ENCODE results near the gene PLXNA2.
A peak's percentile ranks its signal among the peaks of the same experiment; 100 is the strongest.

Gene PLXNA2

DNA sequence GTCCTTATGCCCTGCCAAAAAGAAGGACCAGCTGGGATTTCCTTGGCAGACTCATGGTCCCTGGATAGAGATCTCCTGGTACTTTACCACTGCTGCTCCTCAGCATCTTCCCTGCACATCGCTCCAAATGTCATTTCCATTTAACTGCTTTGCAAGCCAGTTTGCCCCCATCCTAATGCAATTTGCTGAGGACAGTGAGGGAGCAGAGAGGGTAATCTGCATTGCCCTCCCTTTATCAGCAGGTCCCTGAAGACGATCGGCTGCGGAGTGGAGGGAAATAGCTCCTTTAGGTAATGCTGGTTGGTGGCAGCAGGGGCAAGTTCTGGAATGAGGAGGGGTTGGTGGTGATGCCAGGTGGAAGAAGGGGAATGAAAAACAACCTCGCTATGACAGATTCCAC lies 2.7 kb downstream of the PLXNA2 start:
- no peak overlapping the region for H2AK5ac ChIP-seq (ENCODE audit: low read depth, low read length)
- H2BK15ac ChIP-seq (ENCODE audit: low read length) = no peak overlapping the region
- H3K4me3 ChIP-seq (ENCODE audit: low read length in 2 of 2) = no peak overlapping the region

DNA sequence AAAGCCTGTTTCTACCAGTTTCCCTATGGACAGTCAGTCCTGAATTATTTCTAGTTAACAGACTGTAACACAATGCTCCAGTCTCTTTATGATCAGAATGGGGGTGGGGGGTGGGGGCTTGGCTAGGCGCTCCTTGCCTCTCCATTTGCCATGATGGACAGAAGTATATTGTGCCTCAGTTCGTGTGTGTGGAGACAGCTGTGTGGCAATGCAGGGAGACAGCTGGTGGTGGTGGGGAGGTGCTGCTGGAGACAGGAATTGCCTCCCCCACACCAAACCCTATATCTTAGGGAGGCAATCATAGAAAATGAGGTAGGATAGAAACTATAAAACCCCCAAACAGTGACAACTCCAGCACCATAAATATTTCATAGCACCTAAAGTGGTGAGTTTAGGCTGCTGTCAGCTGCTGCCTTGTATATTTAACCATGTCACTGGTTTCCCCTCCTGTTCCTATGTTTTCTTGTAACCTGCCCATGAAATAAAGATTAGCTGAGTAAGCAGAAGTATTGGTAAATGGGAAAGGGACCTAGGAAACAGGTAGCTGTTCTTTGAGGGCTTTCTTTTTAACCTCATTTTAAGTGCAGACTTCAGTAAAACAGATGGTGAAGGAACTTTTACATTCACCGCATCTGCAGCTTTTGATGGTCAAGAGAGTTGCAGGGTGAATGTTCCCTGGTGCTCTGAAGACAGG lies 3.4 kb downstream of the PLXNA2 start:
- Histone ChIP-seq H3K14ac (ENCODE audit: low read length) (no peak overlapping the region), H3K36me3 (replicated peaks in 1 of 2; ENCODE audit: control insufficient read depth in 2 of 2, insufficient read depth in 2 of 2, low read length in 2 of 2) (no peaks in the 10 kb centered on the region), H2BK12ac (ENCODE audit: low read length) (no peak overlapping the region), H3K18ac (ENCODE audit: low read length) (no peak overlapping the region), H3K79me1 (ENCODE audit: low read depth, low read length) (no peaks in the 10 kb centered on the region), H2BK15ac (ENCODE audit: low read length) (no peak overlapping the region), H3K4me3 (ENCODE audit: low read length in 2 of 2) (no peak overlapping the region), H2BK120ac (ENCODE audit: low read depth, low read length) (no peak overlapping the region), H3K9ac (ENCODE audit: low read depth, low read length, poor library complexity) (no peak overlapping the region), H2AFZ (ENCODE audit: low read length) (no peak overlapping the region), H2AK5ac (ENCODE audit: low read depth, low read length) (no peak overlapping the region), H4K91ac (ENCODE audit: low read depth, low read length, poor library complexity) (no peak overlapping the region), H3K9me3 (replicated peaks in 1 of 2; ENCODE audit: control insufficient read depth in 2 of 2, insufficient read depth in 1 of 2, low read depth in 1 of 2, low read length in 2 of 2) (no peaks in the 10 kb centered on the region), H3K27ac (replicated peaks; ENCODE audit: low read length) (no peak overlapping the region), H4K8ac (ENCODE audit: low read depth, low read length) (no peak overlapping the region), H3K4me1 (ENCODE audit: control insufficient read depth in 2 of 2, insufficient read depth in 1 of 2, low read depth in 1 of 2, low read length in 2 of 2) (peaks cover 23 to 24% of the 10 kb centered on the region in 2 donors), H3K23ac (ENCODE audit: low read depth, low read length, poor library complexity) (no peak overlapping the region), H3K4ac (ENCODE audit: low read length) (no peak overlapping the region), H3K4me2 (ENCODE audit: insufficient read depth, low read length, poor library complexity, severe bottlenecking) (no peak overlapping the region), H2BK5ac (ENCODE audit: low read length) (no peak overlapping the region), H3K27me3 (ENCODE audit: control insufficient read depth in 3 of 3, insufficient read depth in 3 of 3, low read depth in 1 of 3, low read length in 3 of 3) (peaks cover 0 to 3% (median 0%) of the 10 kb centered on the region in 3 experiments)
- WGBS, 2 donors (ENCODE audit: extremely low coverage in 2 of 2, insufficient read length in 2 of 2, insufficient replicate concordance in 1 of 2) = no CpG with 5 or more reads among the region's 3 CpGs
- DNase-seq (ENCODE audit: low spot score) = no peak

More for the DNA sequence above, 2.7 kb downstream of the PLXNA2 start:
- Histone ChIP-seq H4K91ac (ENCODE audit: low read depth, low read length, poor library complexity) (no peak overlapping the region), H3K4me1 (ENCODE audit: control insufficient read depth in 2 of 2, insufficient read depth in 1 of 2, low read depth in 1 of 2, low read length in 2 of 2) (peaks cover 18 to 23% of the 10 kb centered on the region in 2 donors), H2AFZ (ENCODE audit: low read length) (no peak overlapping the region), H3K27me3 (ENCODE audit: control insufficient read depth in 3 of 3, insufficient read depth in 3 of 3, low read depth in 1 of 3, low read length in 3 of 3) (peaks cover 0 to 3% (median 0%) of the 10 kb centered on the region in 3 experiments), H3K79me1 (ENCODE audit: low read depth, low read length) (no peaks in the 10 kb centered on the region), H3K4me2 (ENCODE audit: insufficient read depth, low read length, poor library complexity, severe bottlenecking) (no peak overlapping the region), H3K4ac (ENCODE audit: low read length) (no peak overlapping the region), H3K23ac (ENCODE audit: low read depth, low read length, poor library complexity) (no peak overlapping the region), H4K8ac (ENCODE audit: low read depth, low read length) (no peak overlapping the region), H2BK5ac (ENCODE audit: low read length) (no peak overlapping the region), H2BK12ac (ENCODE audit: low read length) (no peak overlapping the region), H3K14ac (ENCODE audit: low read length) (no peak overlapping the region), H3K36me3 (replicated peaks in 1 of 2; ENCODE audit: control insufficient read depth in 2 of 2, insufficient read depth in 2 of 2, low read length in 2 of 2) (no peaks in the 10 kb centered on the region), H3K9ac (ENCODE audit: low read depth, low read length, poor library complexity) (no peak overlapping the region), H3K18ac (ENCODE audit: low read length) (no peak overlapping the region), H3K9me3 (replicated peaks in 1 of 2; ENCODE audit: control insufficient read depth in 2 of 2, insufficient read depth in 1 of 2, low read depth in 1 of 2, low read length in 2 of 2) (no peaks in the 10 kb centered on the region), H2BK120ac (ENCODE audit: low read depth, low read length) (no peak overlapping the region), H3K27ac (replicated peaks; ENCODE audit: low read length) (no peak overlapping the region)
- no peak for DNase-seq (ENCODE audit: low spot score)
- WGBS, 2 donors (ENCODE audit: extremely low coverage in 2 of 2, insufficient read length in 2 of 2, insufficient replicate concordance in 1 of 2) = no CpG with 5 or more reads among the region's 5 CpGs

DNA sequence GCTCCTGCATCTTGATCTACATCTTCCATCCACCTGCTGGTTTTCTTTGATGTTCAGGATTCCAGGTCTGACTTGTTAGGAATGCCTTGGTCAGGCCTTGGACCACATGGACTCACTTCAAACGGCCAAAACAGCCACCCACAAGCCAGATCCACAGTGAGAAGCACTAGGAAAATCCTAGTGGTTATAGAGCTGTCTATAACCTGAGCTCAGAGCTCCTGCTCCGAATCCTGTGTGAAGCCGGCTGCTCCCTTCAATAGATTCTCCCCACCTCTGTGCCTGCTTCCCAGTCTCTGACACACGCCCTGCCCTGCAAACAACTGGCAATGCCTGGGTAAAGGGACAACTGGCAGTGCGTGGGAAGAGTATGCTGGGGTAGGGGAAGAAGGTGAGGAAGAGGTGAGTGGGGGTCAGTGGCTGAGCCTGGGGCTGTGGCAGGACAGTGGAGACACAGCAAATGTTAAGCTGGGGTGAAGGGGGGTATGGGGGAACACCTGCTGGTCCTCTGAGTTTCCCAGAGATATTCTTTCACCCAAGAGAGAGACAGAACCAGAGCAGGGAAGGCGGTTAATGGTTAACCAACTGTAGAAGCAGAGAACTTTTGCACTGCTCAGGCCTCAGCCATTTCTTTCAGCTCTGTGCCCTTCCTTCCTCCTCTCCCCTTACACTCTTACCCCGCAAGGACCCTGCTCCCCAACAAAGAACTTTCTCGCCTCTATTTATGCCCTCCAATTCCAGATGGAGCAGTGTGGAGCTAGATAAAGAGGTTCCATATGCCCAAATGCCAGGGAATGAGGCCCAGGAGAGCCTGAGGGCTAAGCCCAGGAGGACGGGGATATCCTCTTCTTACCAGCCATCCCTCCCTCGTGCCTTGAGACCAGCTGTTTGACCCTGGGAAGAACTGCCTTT lies 4.5 kb downstream of the PLXNA2 start:
- no peak overlapping the region for H2AFZ ChIP-seq (ENCODE audit: low read length)
- peak overlapping the region; percentile 1 for H4K91ac ChIP-seq (ENCODE audit: low read depth, low read length, poor library complexity)
- peak overlapping the region; percentile 7 for H2BK15ac ChIP-seq (ENCODE audit: low read length)
- H4K8ac ChIP-seq (ENCODE audit: low read depth, low read length) = no peak overlapping the region
- H3K14ac ChIP-seq (ENCODE audit: low read length) = peak overlapping the region; percentile 28
- no peak overlapping the region for H3K9ac ChIP-seq (ENCODE audit: low read depth, low read length, poor library complexity)
- H2AK5ac ChIP-seq (ENCODE audit: low read depth, low read length) = peak overlapping the region; percentile 20
- H3K4me3 ChIP-seq (ENCODE audit: low read length in 2 of 2) = no peak overlapping the region
- peaks cover 24 to 30% of the 10 kb centered on the region in 2 donors for H3K4me1 ChIP-seq (ENCODE audit: control insufficient read depth in 2 of 2, insufficient read depth in 1 of 2, low read depth in 1 of 2, low read length in 2 of 2)
- H3K79me1 ChIP-seq (ENCODE audit: low read depth, low read length) = no peaks in the 10 kb centered on the region
- H3K23ac ChIP-seq (ENCODE audit: low read depth, low read length, poor library complexity) = no peak overlapping the region
- no peak overlapping the region for H2BK12ac ChIP-seq (ENCODE audit: low read length)
- H3K18ac ChIP-seq (ENCODE audit: low read length) = peak overlapping the region; percentile 53
- H3K9me3 ChIP-seq (replicated peaks in 1 of 2; ENCODE audit: control insufficient read depth in 2 of 2, insufficient read depth in 1 of 2, low read depth in 1 of 2, low read length in 2 of 2) = no peaks in the 10 kb centered on the region
- no peak overlapping the region for H3K4me2 ChIP-seq (ENCODE audit: insufficient read depth, low read length, poor library complexity, severe bottlenecking)
- WGBS, 2 donors (ENCODE audit: extremely low coverage in 2 of 2, insufficient read length in 2 of 2, insufficient replicate concordance in 1 of 2) = no CpG with 5 or more reads among the region's 10 CpGs
- H3K27ac ChIP-seq (replicated peaks; ENCODE audit: low read length) = no peak overlapping the region
- H3K27me3 ChIP-seq (ENCODE audit: control insufficient read depth in 3 of 3, insufficient read depth in 3 of 3, low read depth in 1 of 3, low read length in 3 of 3) = peaks cover 0 to 3% (median 0%) of the 10 kb centered on the region in 3 experiments
- no peak overlapping the region for H2BK5ac ChIP-seq (ENCODE audit: low read length)
- H3K36me3 ChIP-seq (replicated peaks in 1 of 2; ENCODE audit: control insufficient read depth in 2 of 2, insufficient read depth in 2 of 2, low read length in 2 of 2) = no peaks in the 10 kb centered on the region
- H3K4ac ChIP-seq (ENCODE audit: low read length) = no peak overlapping the region
- no peak for DNase-seq (ENCODE audit: low spot score)
- H2BK120ac ChIP-seq (ENCODE audit: low read depth, low read length) = no peak overlapping the region

All from neuronal stem cell (in vitro differentiated cells).